Measurements from ENCODE around the gene SFSWAP. TPM values are rescaled to one million over a fixed set of nuclear protein-coding genes. Genes with fewer than 3 reads are reported as not detected.

Gene SFSWAP
- total RNA-seq, 1 donor from 2014 or later = 81.2 TPM

GRCh38 chr12:131787143-131787660 lies 76.3 kb downstream of the SFSWAP start:
- no peak overlapping the region for H3K27ac Mint-ChIP-seq (ENCODE audit: unreplicated experiment)
- H3K9me3 Mint-ChIP-seq (ENCODE audit: unreplicated experiment) = no peaks in the 10 kb centered on the region
- TF ChIP-seq CTCF (IDR thresholded peaks at IDR 0.05; ENCODE audit: partially characterized antibody, unreplicated experiment) = no peak
- H3K27me3 Mint-ChIP-seq (ENCODE audit: unreplicated experiment) = no peaks in the 10 kb centered on the region
- peaks cover 4% of the 10 kb centered on the region for H3K4me1 Mint-ChIP-seq (ENCODE audit: low read depth, unreplicated experiment)
- DNase-seq = no peak
- no peak overlapping the region for H3K4me3 Mint-ChIP-seq (ENCODE audit: unreplicated experiment)
- no peaks in the 10 kb centered on the region for H3K36me3 Mint-ChIP-seq (ENCODE audit: unreplicated experiment)

- no peak overlapping the region for H3K27ac Mint-ChIP-seq (ENCODE audit: unreplicated experiment)
- H3K27me3 Mint-ChIP-seq (ENCODE audit: unreplicated experiment) = no peaks in the 10 kb centered on the region
- no peak for TF ChIP-seq CTCF (IDR thresholded peaks at IDR 0.05; ENCODE audit: partially characterized antibody, unreplicated experiment)
- no peaks in the 10 kb centered on the region for H3K36me3 Mint-ChIP-seq (ENCODE audit: unreplicated experiment)
- no peak overlapping the region for H3K4me3 Mint-ChIP-seq (ENCODE audit: unreplicated experiment)
- H3K9me3 Mint-ChIP-seq (ENCODE audit: unreplicated experiment) = no peaks in the 10 kb centered on the region
- no peak for DNase-seq
- H3K4me1 Mint-ChIP-seq (ENCODE audit: low read depth, unreplicated experiment) = peaks cover 4% of the 10 kb centered on the region
Measured at GRCh38 chr12:131788070-131788469, 77.2 kb downstream of the SFSWAP start.

- TF ChIP-seq CTCF (IDR thresholded peaks at IDR 0.05; ENCODE audit: partially characterized antibody, unreplicated experiment) = no peak
- Mint-ChIP-seq H3K4me1 (ENCODE audit: low read depth, unreplicated experiment) (peaks cover 4% of the 10 kb centered on the region), H3K27ac (ENCODE audit: unreplicated experiment) (no peak overlapping the region), H3K36me3 (ENCODE audit: unreplicated experiment) (no peaks in the 10 kb centered on the region), H3K9me3 (ENCODE audit: unreplicated experiment) (no peaks in the 10 kb centered on the region), H3K27me3 (ENCODE audit: unreplicated experiment) (peaks cover 2% of the 10 kb centered on the region), H3K4me3 (ENCODE audit: unreplicated experiment) (no peak overlapping the region)
- no peak for DNase-seq
Measured at GRCh38 chr12:131789638-131790037, 78.7 kb downstream of the SFSWAP start.

GRCh38 chr12:131793243-131794022 lies 82.5 kb downstream of the SFSWAP start:
- H3K36me3 Mint-ChIP-seq (ENCODE audit: unreplicated experiment) = peaks cover 4% of the 10 kb centered on the region
- H3K4me1 Mint-ChIP-seq (ENCODE audit: low read depth, unreplicated experiment) = peaks cover 4% of the 10 kb centered on the region
- H3K27ac Mint-ChIP-seq (ENCODE audit: unreplicated experiment) = peak overlapping the region; percentile 73
- no peak for TF ChIP-seq CTCF (IDR thresholded peaks at IDR 0.05; ENCODE audit: partially characterized antibody, unreplicated experiment)
- peaks cover 3% of the 10 kb centered on the region for H3K9me3 Mint-ChIP-seq (ENCODE audit: unreplicated experiment)
- peaks cover 5% of the 10 kb centered on the region for H3K27me3 Mint-ChIP-seq (ENCODE audit: unreplicated experiment)
- DNase-seq = no peak
- no peak overlapping the region for H3K4me3 Mint-ChIP-seq (ENCODE audit: unreplicated experiment)

GRCh38 chr12:131794061-131794460 lies 83.2 kb downstream of the SFSWAP start:
- Mint-ChIP-seq H3K27ac (ENCODE audit: unreplicated experiment) (no peak overlapping the region), H3K4me3 (ENCODE audit: unreplicated experiment) (no peak overlapping the region), H3K4me1 (ENCODE audit: low read depth, unreplicated experiment) (peaks cover 4% of the 10 kb centered on the region), H3K27me3 (ENCODE audit: unreplicated experiment) (peaks cover 5% of the 10 kb centered on the region), H3K9me3 (ENCODE audit: unreplicated experiment) (peaks cover 3% of the 10 kb centered on the region), H3K36me3 (ENCODE audit: unreplicated experiment) (peaks cover 4% of the 10 kb centered on the region)
- DNase-seq = no peak
- TF ChIP-seq CTCF (IDR thresholded peaks at IDR 0.05; ENCODE audit: partially characterized antibody, unreplicated experiment) = no peak

All from glutamatergic neuron (in vitro differentiated cells).